ENCODE results near the gene NRG4. TPM values are rescaled to one million over a fixed set of nuclear protein-coding genes. Genes with fewer than 3 reads are reported as not detected.
"Not testable (repeated sequence)": the region's sequence is repeated elsewhere in the genome, so short reads cannot be mapped to it uniquely, and the experiment has no call there.

Gene NRG4
- not detected for total RNA-seq

GRCh38 chr15:76011627-76012551 is at the start of gene NRG4:
TSS of gene NRG4 (minus strand) at chr15:76012424. CDS start at chr15:76011230, 1,194 bp downstream.
- Mint-ChIP-seq H3K36me3 (peaks cover 6 to 8% of the 10 kb centered on the region in 2 donors), H3K27ac (no peak within 1 kb of the TSS), H3K9me3 (peaks cover 6 to 7% of the 10 kb centered on the region in 2 donors)
- DNase-seq (ENCODE audit: low spot score in 2 of 2) (no peak), ATAC-seq (no peak)

- ATAC-seq (no peak), DNase-seq (ENCODE audit: low spot score in 2 of 2) (no peak)
- Mint-ChIP-seq H3K27ac (no peak overlapping the region), H3K9me3 (no peaks in the 10 kb centered on the region), H3K36me3 (no peaks in the 10 kb centered on the region)
These were observed 49.5 kb upstream of the NRG4 start for GRCh38 chr15:76061700-76062099.

GRCh38 chr15:76060118-76060989 is 48.1 kb upstream of the NRG4 start:
- Mint-ChIP-seq H3K9me3 (no peaks in the 10 kb centered on the region), H3K27ac (no peak overlapping the region)
- peak; percentile 17 to 65 for ATAC-seq

GRCh38 chr15:76059320-76060117 is 47.3 kb upstream of the NRG4 start, which contains the start of gene TMEM266:
TSS of gene TMEM266 (plus strand) at chr15:76059985. CDS start at chr15:76134264, 74,279 bp downstream.
- DNase-seq (ENCODE audit: low spot score in 2 of 2) (peak in 1 of 2 donors; percentile 14), ATAC-seq (peak; percentile 29 to 47)
- H3K9me3 Mint-ChIP-seq = no peaks in the 10 kb centered on the region
- H3K27ac Mint-ChIP-seq = no peak within 1 kb of the TSS
- no peaks in the 10 kb centered on the region for H3K36me3 Mint-ChIP-seq

More at GRCh38 chr15:76060118-76060989, 48.1 kb upstream of the NRG4 start:
- no peaks in the 10 kb centered on the region for H3K36me3 Mint-ChIP-seq
- peak in 1 of 2 donors; percentile 59 for DNase-seq (ENCODE audit: low spot score in 2 of 2)

- ATAC-seq (peak; percentile 28 to 62), DNase-seq (ENCODE audit: low spot score in 2 of 2) (peak in 1 of 2 donors; percentile 35)
- Mint-ChIP-seq H3K27ac (no peak overlapping the region), H3K36me3 (no peaks in the 10 kb centered on the region), H3K9me3 (no peaks in the 10 kb centered on the region)
These were observed 46.6 kb upstream of the NRG4 start for GRCh38 chr15:76058714-76059319.

- ATAC-seq (peak in 1 of 2 donors; percentile 34), DNase-seq (ENCODE audit: low spot score in 2 of 2) (peak in 1 of 2 donors; percentile 64)
These were observed 45.2 kb upstream of the NRG4 start for GRCh38 chr15:76057332-76058000.

GRCh38 chr15:76056931-76057330 is 44.7 kb upstream of the NRG4 start:
- DNase-seq (ENCODE audit: low spot score in 2 of 2) (no peak), ATAC-seq (peak; percentile 35 to 38)
- Mint-ChIP-seq H3K9me3 (no peaks in the 10 kb centered on the region), H3K36me3 (no peaks in the 10 kb centered on the region), H3K27ac (no peak overlapping the region)

More at GRCh38 chr15:76057332-76058000, 45.2 kb upstream of the NRG4 start:
- Mint-ChIP-seq H3K36me3 (no peaks in the 10 kb centered on the region), H3K27ac (no peak overlapping the region), H3K9me3 (no peaks in the 10 kb centered on the region)

- H3K27ac Mint-ChIP-seq; ATAC-seq; DNase-seq (ENCODE audit: low spot score in 2 of 2); H3K9me3 Mint-ChIP-seq; H3K36me3 Mint-ChIP-seq: not testable (repeated sequence)
These were observed 42.0 kb upstream of the NRG4 start for GRCh38 chr15:76054201-76054600.

GRCh38 chr15:76038512-76038911 is 26.3 kb upstream of the NRG4 start:
- Mint-ChIP-seq H3K27ac (no peak overlapping the region), H3K36me3 (peaks cover 15 to 27% of the 10 kb centered on the region in 2 donors), H3K9me3 (peaks cover 26 to 28% of the 10 kb centered on the region in 2 donors)
- ATAC-seq = no peak
- DNase-seq (ENCODE audit: low spot score in 2 of 2) = no peak

GRCh38 chr15:76035593-76035992 is 23.4 kb upstream of the NRG4 start:
- Mint-ChIP-seq H3K27ac (no peak overlapping the region), H3K36me3 (peaks cover 7 to 22% of the 10 kb centered on the region in 2 donors), H3K9me3 (peaks cover 9 to 15% of the 10 kb centered on the region in 2 donors)
- DNase-seq (ENCODE audit: low spot score in 2 of 2) (no peak), ATAC-seq (no peak)

GRCh38 chr15:76034111-76034510 is 21.9 kb upstream of the NRG4 start:
- no peak overlapping the region for H3K27ac Mint-ChIP-seq
- peaks cover 0 to 6% of the 10 kb centered on the region in 2 donors for H3K9me3 Mint-ChIP-seq
- DNase-seq (ENCODE audit: low spot score in 2 of 2) (no peak), ATAC-seq (no peak)
- H3K36me3 Mint-ChIP-seq = peaks cover 0 to 7% of the 10 kb centered on the region in 2 donors

- ATAC-seq (no peak), DNase-seq (ENCODE audit: low spot score in 2 of 2) (no peak)
- no peak overlapping the region for H3K27ac Mint-ChIP-seq
- no peaks in the 10 kb centered on the region for H3K9me3 Mint-ChIP-seq
- H3K36me3 Mint-ChIP-seq = peaks cover 0 to under 1% of the 10 kb centered on the region in 2 donors
These were observed 21.2 kb upstream of the NRG4 start for GRCh38 chr15:76033438-76033837.

- DNase-seq (ENCODE audit: low spot score in 2 of 2) = no peak
- no peaks in the 10 kb centered on the region for H3K36me3 Mint-ChIP-seq
- no peak overlapping the region for H3K27ac Mint-ChIP-seq
- no peaks in the 10 kb centered on the region for H3K9me3 Mint-ChIP-seq
- no peak for ATAC-seq
These were observed 19.8 kb upstream of the NRG4 start for GRCh38 chr15:76032046-76032445.

- Mint-ChIP-seq H3K9me3 (peaks cover 15% of the 10 kb centered on the region in 2 donors), H3K27ac (no peak overlapping the region), H3K36me3 (peaks cover 9 to 17% of the 10 kb centered on the region in 2 donors)
- DNase-seq (ENCODE audit: low spot score in 2 of 2) = no peak
- no peak for ATAC-seq
These were observed 12.0 kb upstream of the NRG4 start for GRCh38 chr15:76024021-76024768.
